RWPE2 (cell line): Measurements from ENCODE around the gene CDH4.

Experiments used
- ATAC-seq: fragments of 200-7000 bp; cut with Tn5 transposase; 3 replicates; pipeline ENCODE4 v1.9.1; 2021; ENCODE audit warnings: low read depth
- DNase-seq: peaks from one replicate; pipeline ENCODE4 v3.0.0-alpha.2; 2020; ENCODE audit warnings: low spot score
- H3K27ac ChIP-seq: fragments of 450-650 bp; 2 replicates; pipeline ENCODE4 v1.5.1; 2017; ENCODE audit warnings: mild to moderate bottlenecking; ENCODE audit not compliant: poor library complexity, severe bottlenecking
- H3K27me3 ChIP-seq: fragments of 250-450 bp; sonication (Bioruptor Pico); 2 replicates; pipeline ENCODE4 v1.5.1; 2021; ENCODE audit warnings: mild to moderate bottlenecking, moderate library complexity; ENCODE audit not compliant: insufficient read depth, poor library complexity, severe bottlenecking
- H3K36me3 ChIP-seq: fragments of 250-450 bp; sonication (Bioruptor Pico); 2 replicates; pipeline ENCODE4 v1.5.1; 2020; ENCODE audit warnings: low read depth, mild to moderate bottlenecking, moderate library complexity
- H3K4me1 ChIP-seq: fragments of 250-450 bp; sonication (Bioruptor Pico); 2 replicates; pipeline ENCODE4 v1.5.1; 2021; ENCODE audit warnings: mild to moderate bottlenecking, moderate library complexity; ENCODE audit not compliant: insufficient read depth, poor library complexity, severe bottlenecking
- H3K4me3 ChIP-seq: fragments of 250-450 bp; sonication (Bioruptor Pico); 2 replicates; pipeline ENCODE4 v1.5.1; 2021; ENCODE audit warnings: mild to moderate bottlenecking, moderate library complexity; ENCODE audit not compliant: severe bottlenecking
- H3K9me3 ChIP-seq: fragments of 250-450 bp; sonication (Bioruptor Pico); 2 replicates; pipeline ENCODE4 v1.5.1; 2021; ENCODE audit warnings: mild to moderate bottlenecking, moderate library complexity; ENCODE audit not compliant: severe bottlenecking
- CTCF ChIP-seq: fragments of 450-650 bp; IDR thresholded peaks from one replicate; pipeline ENCODE4 v1.5.1; 2017; ENCODE audit warnings: mild to moderate bottlenecking, moderate library complexity; ENCODE audit not compliant: poor library complexity, severe bottlenecking

Gene CDH4

DNA sequence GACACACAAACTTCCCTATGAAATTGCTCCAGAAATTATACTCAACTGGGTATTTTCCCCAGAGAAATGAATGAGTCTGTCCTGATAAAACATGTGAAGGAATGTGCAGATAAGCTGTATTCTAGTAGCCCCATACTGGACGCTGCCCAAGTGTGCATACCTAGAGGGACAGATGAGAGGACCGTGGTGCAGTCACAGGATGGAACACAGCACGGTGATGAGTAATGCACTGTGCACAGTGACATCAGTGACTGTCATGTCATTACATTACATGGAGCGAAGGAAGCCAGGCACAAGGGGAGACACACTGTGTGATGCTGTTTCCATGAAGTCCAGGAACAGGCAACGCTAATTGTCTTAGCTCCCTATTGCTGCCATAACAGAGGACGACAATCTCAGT, 155.5 kb downstream of the CDH4 start:
- Histone ChIP-seq H3K4me3 (no peak overlapping the region), H3K27ac (no peak overlapping the region), H3K36me3 (peaks cover 12% of the 10 kb centered on the region), H3K4me1 (no peaks in the 10 kb centered on the region), H3K27me3 (no peaks in the 10 kb centered on the region), H3K9me3 (no peaks in the 10 kb centered on the region)
- DNase-seq (peak; percentile 67), ATAC-seq (0 out of 3 replicates have a peak, but pooled peaks have one; percentile 13)
- TF ChIP-seq CTCF = no peak

- H3K4me1 ChIP-seq = no peaks in the 10 kb centered on the region
- DNase-seq (no peak), ATAC-seq (no peak)
- H3K9me3 ChIP-seq = no peaks in the 10 kb centered on the region
- H3K36me3 ChIP-seq = peaks cover 12% of the 10 kb centered on the region
- H3K27me3 ChIP-seq = no peaks in the 10 kb centered on the region
- no peak overlapping the region for H3K27ac ChIP-seq
- no peak for TF ChIP-seq CTCF
- no peak overlapping the region for H3K4me3 ChIP-seq
These were observed 157.1 kb downstream of the CDH4 start for GRCh38 chr20:61408951-61409740.

- TF ChIP-seq CTCF = no peak
- Histone ChIP-seq H3K4me3 (no peak overlapping the region), H3K27me3 (no peaks in the 10 kb centered on the region), H3K4me1 (no peaks in the 10 kb centered on the region), H3K27ac (no peak overlapping the region), H3K9me3 (no peaks in the 10 kb centered on the region), H3K36me3 (peaks cover 9% of the 10 kb centered on the region; the same call in 1 of the 2 replicates)
- DNase-seq (no peak), ATAC-seq (no peak)
These were observed 159.7 kb downstream of the CDH4 start for GRCh38 chr20:61411743-61412142.

- TF ChIP-seq CTCF = no peak
- Histone ChIP-seq H3K27me3 (no peaks in the 10 kb centered on the region), H3K27ac (no peak overlapping the region), H3K9me3 (no peaks in the 10 kb centered on the region), H3K4me1 (no peaks in the 10 kb centered on the region), H3K4me3 (no peak overlapping the region), H3K36me3 (peaks cover 7% of the 10 kb centered on the region; the same call in 1 of the 2 replicates)
- DNase-seq (no peak), ATAC-seq (no peak)
These were observed 161.7 kb downstream of the CDH4 start for GRCh38 chr20:61413752-61414151.

DNA sequence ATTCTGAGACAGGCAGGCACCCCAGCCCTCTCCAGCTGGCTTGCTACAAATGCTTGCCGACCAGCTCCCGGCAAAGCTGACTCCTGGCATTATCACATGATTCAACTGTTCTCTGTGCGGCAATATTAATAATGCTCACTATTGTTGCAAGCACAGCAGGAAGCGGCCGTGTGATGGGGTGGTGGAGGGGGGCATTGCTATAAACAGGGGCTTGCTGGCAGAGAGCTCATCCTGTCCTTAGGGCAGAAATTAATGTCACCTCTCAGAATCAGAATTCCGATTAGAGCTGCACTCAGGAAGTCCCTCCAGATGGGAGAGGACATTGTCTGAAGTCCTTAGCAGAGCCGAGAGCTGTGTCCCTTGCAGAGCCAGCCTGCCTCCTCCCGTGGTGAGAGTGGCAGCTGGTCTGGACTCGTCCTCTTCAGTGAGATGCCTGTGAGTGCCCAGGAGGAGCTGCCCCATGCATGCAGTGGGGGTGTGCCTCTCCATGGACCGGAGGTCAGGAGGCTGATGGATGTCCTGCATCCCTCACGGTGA, 162.5 kb downstream of the CDH4 start:
- Histone ChIP-seq H3K9me3 (no peaks in the 10 kb centered on the region), H3K27me3 (no peaks in the 10 kb centered on the region), H3K4me3 (no peak overlapping the region), H3K4me1 (no peaks in the 10 kb centered on the region), H3K36me3 (peaks cover under 1% of the 10 kb centered on the region; the same call in 1 of the 2 replicates), H3K27ac (no peak overlapping the region)
- DNase-seq (no peak), ATAC-seq (no peak)
- TF ChIP-seq CTCF = no peak
